ENCODE data around the gene PTGS1. TPM values are rescaled to one million over a fixed set of nuclear protein-coding genes. Genes with fewer than 3 reads are reported as not detected.
"Not testable (repeated sequence)": the region's sequence is repeated elsewhere in the genome, so short reads cannot be mapped to it uniquely, and the experiment has no call there.

The PTGS1 gene
- total RNA-seq, 1 donor from 2014 or later = 2.6 TPM

DNA sequence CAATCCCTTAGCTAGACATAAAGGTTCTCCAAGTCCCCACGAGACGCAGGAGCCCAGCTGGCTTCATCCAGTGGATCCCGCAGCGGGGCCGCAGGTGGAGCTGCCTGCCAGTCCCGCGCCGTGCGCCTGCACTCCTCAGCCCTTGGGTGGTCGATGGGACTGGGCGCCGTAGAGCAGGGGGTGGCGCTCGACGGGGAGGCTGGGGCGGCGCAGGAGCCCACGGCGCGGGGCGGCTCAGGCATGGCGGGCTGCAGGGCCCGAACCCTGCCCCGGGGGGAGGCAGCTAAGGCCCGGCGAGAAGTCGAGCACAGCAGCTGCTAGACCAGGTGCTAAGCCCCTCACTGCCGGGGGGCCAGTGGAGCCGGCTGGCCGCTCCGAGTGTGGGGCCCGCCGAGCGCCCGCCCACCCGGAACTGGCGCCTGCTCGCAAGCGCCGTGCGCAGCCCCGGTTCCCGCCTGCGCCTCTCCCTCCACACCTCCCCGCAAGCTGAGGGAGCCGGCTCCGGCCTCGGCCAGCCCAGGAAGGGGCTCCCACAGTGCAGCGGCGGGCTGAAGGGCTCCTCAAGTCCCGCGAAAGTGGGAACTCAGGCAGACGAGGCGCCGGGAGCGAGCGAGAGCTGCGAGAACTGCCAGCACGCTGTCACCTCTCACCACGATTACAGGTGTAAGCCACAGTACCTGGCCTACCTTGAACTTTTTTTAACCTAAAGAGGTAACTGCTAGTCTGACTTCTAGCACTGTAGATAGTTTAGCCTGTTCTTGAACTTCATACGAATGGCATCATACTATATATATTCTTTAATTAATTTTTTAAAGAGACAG is 35.5 kb downstream of the PTGS1 start:
- no peak overlapping the region for H3K9ac ChIP-seq (ENCODE audit: low read depth in 1 of 3, low read length in 3 of 3)
- no peaks in the 10 kb centered on the region for H3K36me3 ChIP-seq (ENCODE audit: control insufficient read depth in 3 of 3, insufficient read depth in 3 of 3, low read length in 3 of 3)
- H3K27me3 ChIP-seq (ENCODE audit: control insufficient read depth in 3 of 3, insufficient read depth in 3 of 3, low read length in 3 of 3) = peaks cover 0 to 3% (median 3%) of the 10 kb centered on the region in 3 donors
- H3K27ac ChIP-seq (ENCODE audit: low read depth, low read length) = no peak overlapping the region
- H3K9me3 ChIP-seq (ENCODE audit: control insufficient read depth in 3 of 3, low read length in 3 of 3) = no peaks in the 10 kb centered on the region
- no peaks in the 10 kb centered on the region for H3K4me1 ChIP-seq (ENCODE audit: control insufficient read depth in 3 of 3, insufficient read depth in 3 of 3, low read length in 3 of 3)
- no peak overlapping the region for H3K4me3 ChIP-seq (ENCODE audit: low read length in 3 of 3)

DNA sequence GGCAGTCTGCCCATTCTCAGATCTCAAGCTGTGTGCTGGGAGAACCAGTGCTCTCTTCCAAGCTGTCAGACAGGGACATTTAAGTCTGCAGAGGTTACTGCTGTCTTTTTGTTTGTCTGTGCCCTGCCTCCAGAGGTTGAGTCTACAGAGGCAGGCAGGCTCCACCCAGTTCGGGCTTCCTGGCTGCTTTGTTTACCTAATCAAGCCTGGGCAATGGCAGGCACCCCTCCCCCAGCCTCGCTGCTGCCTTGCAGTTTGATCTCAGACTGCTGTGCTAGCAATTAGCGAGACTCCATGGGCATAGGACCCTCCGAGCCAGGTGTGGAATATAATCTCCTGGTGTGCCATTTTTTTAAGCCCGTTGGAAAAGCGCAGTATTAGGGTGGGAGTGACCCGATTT is 43.3 kb downstream of the PTGS1 start:
- not testable (repeated sequence) for H3K9ac ChIP-seq (ENCODE audit: low read depth in 1 of 3, low read length in 3 of 3); H3K9me3 ChIP-seq (ENCODE audit: control insufficient read depth in 3 of 3, low read length in 3 of 3); H3K27ac ChIP-seq (ENCODE audit: low read depth, low read length); H3K4me3 ChIP-seq (ENCODE audit: low read length in 3 of 3); H3K27me3 ChIP-seq (ENCODE audit: control insufficient read depth in 3 of 3, insufficient read depth in 3 of 3, low read length in 3 of 3); H3K36me3 ChIP-seq (ENCODE audit: control insufficient read depth in 3 of 3, insufficient read depth in 3 of 3, low read length in 3 of 3); H3K4me1 ChIP-seq (ENCODE audit: control insufficient read depth in 3 of 3, insufficient read depth in 3 of 3, low read length in 3 of 3)

DNA sequence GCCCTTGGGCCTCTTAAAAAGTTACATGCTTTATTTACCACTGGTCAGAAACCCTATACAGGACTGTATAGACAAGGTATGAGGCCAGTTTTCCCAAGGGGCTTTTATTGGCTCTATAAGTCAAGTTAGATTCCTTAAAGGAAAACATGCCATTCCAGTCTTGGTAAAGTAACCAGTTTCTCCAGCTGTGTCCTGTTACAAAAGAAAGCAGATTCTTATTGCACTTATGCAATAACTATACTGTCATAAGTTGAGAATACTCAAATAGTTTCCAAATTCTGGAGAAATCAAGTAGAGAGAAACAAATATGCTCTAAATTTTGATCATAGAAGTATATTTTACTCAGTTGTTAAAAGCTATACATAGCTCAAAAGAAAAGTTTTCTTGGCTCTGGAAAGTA is 47.2 kb downstream of the PTGS1 start:
- H3K9ac ChIP-seq (ENCODE audit: low read depth in 1 of 3, low read length in 3 of 3) = no peak overlapping the region
- H3K4me3 ChIP-seq (ENCODE audit: low read length in 3 of 3) = no peak overlapping the region
- peaks cover 0 to 2% (median 0%) of the 10 kb centered on the region in 3 donors for H3K27me3 ChIP-seq (ENCODE audit: control insufficient read depth in 3 of 3, insufficient read depth in 3 of 3, low read length in 3 of 3)
- H3K27ac ChIP-seq (ENCODE audit: low read depth, low read length) = no peak overlapping the region
- peaks cover 0 to 8% (median 3%) of the 10 kb centered on the region in 3 donors for H3K9me3 ChIP-seq (ENCODE audit: control insufficient read depth in 3 of 3, low read length in 3 of 3)
- H3K4me1 ChIP-seq (ENCODE audit: control insufficient read depth in 3 of 3, insufficient read depth in 3 of 3, low read length in 3 of 3) = no peaks in the 10 kb centered on the region
- H3K36me3 ChIP-seq (ENCODE audit: control insufficient read depth in 3 of 3, insufficient read depth in 3 of 3, low read length in 3 of 3) = no peaks in the 10 kb centered on the region

DNA sequence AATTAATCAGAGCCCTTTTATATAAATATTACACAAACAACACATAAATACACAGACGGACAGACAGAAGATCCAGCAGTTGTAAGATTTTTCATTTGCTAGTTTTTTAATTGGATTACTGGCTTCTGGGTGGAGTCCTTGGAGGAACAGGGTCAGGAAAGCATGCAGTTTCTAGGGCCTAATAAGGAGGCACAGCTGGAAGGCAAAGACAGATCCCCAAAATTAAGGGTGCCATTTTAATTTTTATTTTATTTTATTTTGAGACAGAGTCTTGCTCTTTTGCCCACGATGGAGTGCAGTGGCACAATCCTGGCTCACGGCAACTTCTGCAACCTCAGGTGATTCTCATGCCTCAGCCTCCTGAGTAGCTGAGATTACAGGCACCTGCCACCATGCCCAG is 49.5 kb downstream of the PTGS1 start:
- no peaks in the 10 kb centered on the region for H3K36me3 ChIP-seq (ENCODE audit: control insufficient read depth in 3 of 3, insufficient read depth in 3 of 3, low read length in 3 of 3)
- H3K27ac ChIP-seq (ENCODE audit: low read depth, low read length) = no peak overlapping the region
- peaks cover 0 to 8% (median 3%) of the 10 kb centered on the region in 3 donors for H3K9me3 ChIP-seq (ENCODE audit: control insufficient read depth in 3 of 3, low read length in 3 of 3)
- no peaks in the 10 kb centered on the region for H3K4me1 ChIP-seq (ENCODE audit: control insufficient read depth in 3 of 3, insufficient read depth in 3 of 3, low read length in 3 of 3)
- no peak overlapping the region for H3K9ac ChIP-seq (ENCODE audit: low read depth in 1 of 3, low read length in 3 of 3)
- H3K27me3 ChIP-seq (ENCODE audit: control insufficient read depth in 3 of 3, insufficient read depth in 3 of 3, low read length in 3 of 3) = peaks cover 0 to 2% (median 0%) of the 10 kb centered on the region in 3 donors
- no peak overlapping the region for H3K4me3 ChIP-seq (ENCODE audit: low read length in 3 of 3)

DNA sequence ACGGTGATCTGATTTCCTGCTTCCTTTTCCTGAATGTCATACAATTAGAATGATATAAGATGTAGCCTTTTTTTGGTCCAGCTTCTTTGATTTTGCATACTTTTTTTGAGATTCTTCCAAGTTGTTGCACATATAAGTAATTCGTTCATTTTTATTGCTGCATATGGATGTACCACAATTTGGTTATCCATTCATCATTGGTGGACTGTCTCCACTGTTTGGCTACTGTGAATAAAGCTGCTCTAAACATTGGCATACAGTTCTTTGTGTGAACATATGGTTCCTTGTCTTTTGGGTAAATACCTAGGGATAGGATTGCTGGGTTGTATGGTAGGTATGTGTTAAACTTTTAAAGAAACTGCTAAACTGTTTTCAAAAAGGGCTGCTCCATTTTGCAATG is 54.3 kb downstream of the PTGS1 start:
- Histone ChIP-seq H3K4me1 (ENCODE audit: control insufficient read depth in 3 of 3, insufficient read depth in 3 of 3, low read length in 3 of 3) (no peaks in the 10 kb centered on the region), H3K4me3 (ENCODE audit: low read length in 3 of 3) (no peak overlapping the region), H3K36me3 (ENCODE audit: control insufficient read depth in 3 of 3, insufficient read depth in 3 of 3, low read length in 3 of 3) (no peaks in the 10 kb centered on the region), H3K27ac (ENCODE audit: low read depth, low read length) (no peak overlapping the region), H3K9ac (ENCODE audit: low read depth in 1 of 3, low read length in 3 of 3) (no peak overlapping the region), H3K27me3 (ENCODE audit: control insufficient read depth in 3 of 3, insufficient read depth in 3 of 3, low read length in 3 of 3) (peaks cover 0 to 2% (median 0%) of the 10 kb centered on the region in 3 donors), H3K9me3 (ENCODE audit: control insufficient read depth in 3 of 3, low read length in 3 of 3) (peaks cover 0 to 8% (median 3%) of the 10 kb centered on the region in 3 donors)

DNA sequence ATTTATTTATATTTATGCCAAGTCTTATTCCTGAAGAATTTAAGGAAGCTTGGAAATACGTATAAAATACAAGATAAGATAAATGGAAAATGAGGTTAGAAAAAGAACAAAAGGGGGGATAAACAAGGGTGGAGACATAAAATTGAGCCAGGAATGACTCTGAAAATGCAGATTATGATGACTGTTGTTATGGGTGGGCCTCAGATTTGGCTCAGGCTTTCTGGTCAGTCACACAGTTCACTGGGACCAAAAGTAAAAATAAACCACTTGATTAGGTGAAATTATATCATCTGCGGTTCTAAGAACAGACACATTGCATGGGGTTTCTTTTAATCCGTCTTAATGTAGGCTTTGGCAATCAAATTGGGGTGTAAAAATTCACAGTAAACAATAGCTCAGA is 55.9 kb downstream of the PTGS1 start:
- H3K27ac ChIP-seq (ENCODE audit: low read depth, low read length) = no peak overlapping the region
- no peak overlapping the region for H3K9ac ChIP-seq (ENCODE audit: low read depth in 1 of 3, low read length in 3 of 3)
- peaks cover 0 to 2% (median 0%) of the 10 kb centered on the region in 3 donors for H3K27me3 ChIP-seq (ENCODE audit: control insufficient read depth in 3 of 3, insufficient read depth in 3 of 3, low read length in 3 of 3)
- no peaks in the 10 kb centered on the region for H3K4me1 ChIP-seq (ENCODE audit: control insufficient read depth in 3 of 3, insufficient read depth in 3 of 3, low read length in 3 of 3)
- H3K9me3 ChIP-seq (ENCODE audit: control insufficient read depth in 3 of 3, low read length in 3 of 3) = peaks cover 0 to 2% (median 0%) of the 10 kb centered on the region in 3 donors
- no peak overlapping the region for H3K4me3 ChIP-seq (ENCODE audit: low read length in 3 of 3)
- no peaks in the 10 kb centered on the region for H3K36me3 ChIP-seq (ENCODE audit: control insufficient read depth in 3 of 3, insufficient read depth in 3 of 3, low read length in 3 of 3)

DNA sequence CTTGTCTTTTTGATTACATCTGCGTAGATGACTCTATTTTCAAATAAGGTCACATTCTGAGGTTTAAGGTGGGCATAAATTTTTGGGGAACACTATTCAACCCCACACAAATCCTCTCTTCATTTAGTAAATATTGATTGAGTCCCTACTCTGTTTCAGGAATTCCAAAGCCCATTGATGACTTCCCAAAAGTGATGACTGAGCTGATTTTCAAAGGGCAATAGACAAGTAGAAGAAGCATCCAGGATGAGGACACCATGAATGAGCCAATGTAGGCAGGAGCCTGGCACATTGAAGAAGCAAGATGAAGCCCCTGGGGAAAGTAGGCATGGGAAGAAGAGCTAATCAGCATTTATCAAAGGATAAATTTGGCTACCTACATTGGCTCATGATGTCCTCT is 71.7 kb downstream of the PTGS1 start:
- Histone ChIP-seq H3K27ac (ENCODE audit: low read depth, low read length) (no peak overlapping the region), H3K27me3 (ENCODE audit: control insufficient read depth in 3 of 3, insufficient read depth in 3 of 3, low read length in 3 of 3) (no peaks in the 10 kb centered on the region), H3K4me3 (ENCODE audit: low read length in 3 of 3) (no peak overlapping the region), H3K9ac (ENCODE audit: low read depth in 1 of 3, low read length in 3 of 3) (no peak overlapping the region), H3K4me1 (ENCODE audit: control insufficient read depth in 3 of 3, insufficient read depth in 3 of 3, low read length in 3 of 3) (peaks cover 0 to 3% (median 0%) of the 10 kb centered on the region in 3 donors), H3K9me3 (ENCODE audit: control insufficient read depth in 3 of 3, low read length in 3 of 3) (no peaks in the 10 kb centered on the region), H3K36me3 (ENCODE audit: control insufficient read depth in 3 of 3, insufficient read depth in 3 of 3, low read length in 3 of 3) (no peaks in the 10 kb centered on the region)

DNA sequence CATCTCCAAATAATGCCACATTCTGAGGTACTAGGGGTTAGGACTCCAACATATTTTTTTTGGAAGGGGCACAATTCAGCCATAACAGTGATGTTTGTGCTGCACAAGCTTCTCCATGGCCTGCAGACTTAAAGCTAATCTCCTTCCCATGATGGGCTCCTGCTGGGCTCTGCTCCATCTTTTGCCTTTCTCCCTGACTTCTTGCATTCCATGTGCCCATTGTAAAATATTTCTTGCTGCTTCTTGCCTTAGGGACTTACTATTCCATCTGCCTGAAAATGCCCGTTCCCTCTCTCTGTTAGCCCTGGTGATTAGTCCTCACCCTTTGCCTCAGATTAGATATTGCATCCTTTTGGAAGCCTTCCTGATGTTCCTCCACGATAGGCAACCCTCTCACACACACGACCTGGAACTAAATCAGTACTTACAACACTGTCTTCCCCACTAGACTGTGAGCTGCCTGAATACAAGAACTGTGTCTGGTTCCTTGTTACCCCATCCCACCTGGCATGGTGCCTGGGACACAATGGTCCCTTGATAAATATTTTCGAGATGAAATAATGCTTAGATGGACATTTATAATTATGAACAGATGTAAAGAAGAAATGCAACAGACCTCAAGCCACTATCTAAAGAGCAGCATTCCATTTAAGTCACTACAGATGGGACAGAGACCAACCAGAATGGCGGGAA is 73.4 kb downstream of the PTGS1 start:
- H3K4me3 ChIP-seq (ENCODE audit: low read length in 3 of 3) = no peak overlapping the region
- H3K9ac ChIP-seq (ENCODE audit: low read depth in 1 of 3, low read length in 3 of 3) = no peak overlapping the region
- no peaks in the 10 kb centered on the region for H3K9me3 ChIP-seq (ENCODE audit: control insufficient read depth in 3 of 3, low read length in 3 of 3)
- H3K4me1 ChIP-seq (ENCODE audit: control insufficient read depth in 3 of 3, insufficient read depth in 3 of 3, low read length in 3 of 3) = peaks cover 0 to 3% (median 0%) of the 10 kb centered on the region in 3 donors
- H3K36me3 ChIP-seq (ENCODE audit: control insufficient read depth in 3 of 3, insufficient read depth in 3 of 3, low read length in 3 of 3) = no peaks in the 10 kb centered on the region
- no peaks in the 10 kb centered on the region for H3K27me3 ChIP-seq (ENCODE audit: control insufficient read depth in 3 of 3, insufficient read depth in 3 of 3, low read length in 3 of 3)
- H3K27ac ChIP-seq (ENCODE audit: low read depth, low read length) = no peak overlapping the region
